Measurements from ENCODE around the gene TPRG1L. TPM values are rescaled to one million over a fixed set of nuclear protein-coding genes. Genes with fewer than 3 reads are reported as not detected.

TPRG1L gene
- 10 to 100 TPM; 42.6 to 60.3 (median 52.5) TPM for total RNA-seq

DNA sequence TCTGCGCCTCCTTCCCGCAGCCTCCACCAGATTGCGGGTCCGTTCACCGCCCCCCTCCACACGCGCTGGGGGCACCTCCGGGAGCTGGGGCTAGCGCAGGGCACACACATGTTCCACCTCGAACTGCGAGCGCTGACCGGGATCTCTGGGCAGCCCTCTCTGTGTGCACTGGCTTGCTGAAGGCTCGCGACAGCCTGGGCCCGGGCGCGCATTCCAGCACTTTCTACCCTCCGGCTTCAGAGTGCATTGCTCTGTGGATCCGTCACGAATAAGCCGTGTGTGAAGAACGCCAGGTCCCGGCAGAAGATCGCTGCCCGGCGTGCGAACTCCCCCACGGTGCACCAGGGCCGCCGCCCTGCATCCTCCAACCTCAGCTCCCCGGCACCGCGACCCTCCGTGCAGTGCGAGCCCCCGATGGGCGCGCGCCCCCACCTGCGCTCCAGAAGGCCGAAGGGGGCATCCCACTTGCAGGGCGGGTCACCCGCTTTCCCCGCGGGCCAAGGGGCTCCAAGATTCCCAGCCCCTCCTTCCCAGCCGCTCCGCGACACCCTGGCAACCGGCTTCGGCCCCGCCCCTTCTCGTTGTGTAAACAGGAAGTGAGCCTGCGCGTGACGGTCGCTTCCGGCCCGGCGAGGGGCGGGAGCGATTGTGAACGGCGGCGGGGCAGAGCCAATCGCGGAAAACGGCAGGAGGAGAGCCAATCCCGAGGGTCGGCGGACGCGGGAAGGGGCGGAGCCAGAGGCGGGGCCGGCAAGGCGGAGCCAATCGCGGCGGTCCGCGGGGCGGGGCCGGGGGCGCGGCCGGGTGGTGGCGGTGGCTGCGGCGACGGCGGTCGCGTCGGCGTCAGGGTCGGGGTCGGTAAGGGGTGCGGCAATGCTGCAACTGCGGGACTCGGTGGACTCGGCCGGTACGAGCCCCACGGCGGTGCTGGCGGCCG lies at the start of gene TPRG1L:
Gene TPRG1L, plus strand, starts transcription at position 816 of the 937 bp plus-strand sequence. Its CDS starts 58 bp downstream, at position 874.
- TF ChIP-seq, protein P1, sequence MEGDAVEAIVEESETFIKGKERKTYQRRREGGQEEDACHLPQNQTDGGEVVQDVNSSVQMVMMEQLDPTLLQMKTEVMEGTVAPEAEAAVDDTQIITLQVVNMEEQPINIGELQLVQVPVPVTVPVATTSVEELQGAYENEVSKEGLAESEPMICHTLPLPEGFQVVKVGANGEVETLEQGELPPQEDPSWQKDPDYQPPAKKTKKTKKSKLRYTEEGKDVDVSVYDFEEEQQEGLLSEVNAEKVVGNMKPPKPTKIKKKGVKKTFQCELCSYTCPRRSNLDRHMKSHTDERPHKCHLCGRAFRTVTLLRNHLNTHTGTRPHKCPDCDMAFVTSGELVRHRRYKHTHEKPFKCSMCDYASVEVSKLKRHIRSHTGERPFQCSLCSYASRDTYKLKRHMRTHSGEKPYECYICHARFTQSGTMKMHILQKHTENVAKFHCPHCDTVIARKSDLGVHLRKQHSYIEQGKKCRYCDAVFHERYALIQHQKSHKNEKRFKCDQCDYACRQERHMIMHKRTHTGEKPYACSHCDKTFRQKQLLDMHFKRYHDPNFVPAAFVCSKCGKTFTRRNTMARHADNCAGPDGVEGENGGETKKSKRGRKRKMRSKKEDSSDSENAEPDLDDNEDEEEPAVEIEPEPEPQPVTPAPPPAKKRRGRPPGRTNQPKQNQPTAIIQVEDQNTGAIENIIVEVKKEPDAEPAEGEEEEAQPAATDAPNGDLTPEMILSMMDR (IDR thresholded peaks at IDR 0.05; ENCODE audit: low read depth): no peak

DNA sequence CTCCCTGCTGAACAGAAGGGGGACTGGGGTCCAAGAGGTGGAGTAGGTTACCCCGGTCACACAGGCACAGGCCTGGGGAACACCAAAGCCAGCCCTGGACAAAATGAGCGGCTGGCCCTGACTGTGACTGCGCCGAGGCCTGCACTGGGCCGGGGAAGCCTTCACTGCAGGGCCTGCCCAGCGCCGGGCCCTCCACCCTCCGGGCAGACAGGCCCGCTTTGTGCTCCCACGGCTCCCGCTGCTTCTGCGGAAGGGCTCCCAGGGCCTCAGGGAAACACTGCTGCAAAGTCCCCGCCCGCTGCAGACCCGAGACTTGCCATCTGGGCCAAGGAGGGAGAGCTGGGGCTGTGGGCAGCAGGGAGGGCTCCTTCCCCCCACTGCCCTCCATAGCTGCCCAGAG lies 48.8 kb upstream of the TPRG1L start:
- TF ChIP-seq, protein P1 (IDR thresholded peaks at IDR 0.05; ENCODE audit: low read depth): no peak

DNA sequence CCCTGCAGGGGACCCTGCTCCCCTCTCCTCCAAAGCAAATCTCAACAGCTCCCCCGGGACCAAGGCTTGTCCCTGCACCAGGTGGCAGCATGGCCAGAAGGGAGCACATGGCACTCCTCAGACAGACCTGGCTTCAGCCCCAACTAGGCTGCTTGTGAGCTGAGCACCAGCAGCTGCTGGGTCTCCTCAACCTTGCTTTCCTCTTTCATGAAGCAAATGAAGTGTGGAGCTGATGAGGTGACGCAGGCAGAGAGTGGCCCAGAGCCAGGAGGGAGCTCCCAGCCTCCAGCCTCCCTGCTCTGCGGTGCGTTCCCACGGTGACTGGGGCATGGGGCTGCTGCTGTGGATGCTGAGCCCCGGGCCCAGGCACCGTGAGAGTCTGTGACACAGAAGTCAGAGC lies 47.5 kb upstream of the TPRG1L start:
- TF ChIP-seq, protein P1 (IDR thresholded peaks at IDR 0.05; ENCODE audit: low read depth): no peak

DNA sequence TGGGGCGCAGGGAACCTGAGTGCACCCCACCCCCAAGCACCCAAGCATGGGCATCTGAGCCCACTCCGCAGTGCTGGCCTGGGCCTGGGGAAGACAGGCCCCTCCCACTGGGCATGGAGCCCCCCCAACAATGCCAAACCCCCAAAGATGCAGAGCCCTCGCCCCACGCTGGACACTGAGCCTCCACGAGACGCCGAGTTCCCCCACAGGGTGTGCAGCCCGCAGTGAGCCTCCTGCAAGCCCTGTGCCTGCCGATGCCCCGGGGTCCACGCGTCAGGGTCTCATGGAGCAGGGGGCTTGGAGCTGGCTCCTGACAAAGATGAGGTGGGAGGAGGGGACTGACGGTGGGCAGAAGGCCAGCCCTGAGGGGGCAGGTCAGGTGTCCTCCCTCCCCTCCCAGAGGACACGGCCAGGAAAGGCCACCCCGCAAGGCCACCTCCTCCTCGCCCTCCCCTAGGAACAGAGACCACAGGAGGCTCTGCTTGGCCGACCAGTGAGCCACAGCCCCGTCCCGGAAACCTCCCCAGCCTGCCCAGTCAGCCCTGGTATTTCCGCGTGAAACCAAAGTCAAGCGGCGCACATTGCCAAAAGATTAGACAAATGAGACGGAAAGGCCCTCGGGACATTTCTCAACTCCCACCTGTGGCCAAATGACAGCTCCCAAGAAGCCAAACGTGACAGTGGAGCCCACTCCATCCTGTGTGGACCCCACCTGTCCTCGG lies 46.9 kb upstream of the TPRG1L start:
- TF ChIP-seq, protein P1 (IDR thresholded peaks at IDR 0.05; ENCODE audit: low read depth): no peak

DNA sequence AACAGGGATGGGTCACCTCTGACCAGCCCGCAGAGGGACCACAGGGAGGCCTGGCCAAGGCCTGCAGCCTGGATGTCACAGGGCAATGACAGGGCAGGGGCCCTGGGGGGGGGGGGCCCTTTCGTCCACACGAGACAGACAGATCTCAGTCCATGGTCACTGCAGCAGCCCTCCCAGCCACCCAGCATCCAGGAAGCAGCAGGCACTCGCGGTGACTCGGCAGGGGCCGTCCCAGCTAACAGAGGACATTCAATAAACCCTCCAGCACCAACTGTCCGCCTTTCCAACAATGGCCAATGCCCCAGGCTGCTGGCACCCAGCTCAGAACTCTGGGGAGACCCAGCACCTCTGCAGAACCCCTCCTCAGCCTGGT lies 46.4 kb upstream of the TPRG1L start:
- TF ChIP-seq, protein P1 (IDR thresholded peaks at IDR 0.05; ENCODE audit: low read depth): no peak

DNA sequence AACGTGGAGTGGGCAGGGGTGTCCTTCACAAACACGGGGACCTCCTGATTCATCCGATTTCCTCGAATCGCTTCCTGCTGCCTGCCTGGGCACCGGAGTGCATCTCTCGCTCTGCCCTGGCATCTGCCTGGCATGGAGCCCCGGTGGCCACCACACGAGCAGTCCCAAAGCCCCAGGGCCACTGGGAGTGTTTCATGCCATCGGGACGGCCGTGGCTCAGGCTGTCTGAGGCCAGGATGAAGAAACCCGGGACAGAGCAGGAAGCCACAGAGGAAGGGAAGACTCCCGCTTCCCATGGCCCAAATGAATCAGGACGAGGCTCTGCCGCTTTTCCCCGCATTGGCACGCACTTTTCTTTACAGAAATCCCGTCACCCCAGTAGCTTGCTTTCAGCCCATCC lies 45.9 kb upstream of the TPRG1L start:
- TF ChIP-seq, protein P1 (IDR thresholded peaks at IDR 0.05; ENCODE audit: low read depth): no peak

DNA sequence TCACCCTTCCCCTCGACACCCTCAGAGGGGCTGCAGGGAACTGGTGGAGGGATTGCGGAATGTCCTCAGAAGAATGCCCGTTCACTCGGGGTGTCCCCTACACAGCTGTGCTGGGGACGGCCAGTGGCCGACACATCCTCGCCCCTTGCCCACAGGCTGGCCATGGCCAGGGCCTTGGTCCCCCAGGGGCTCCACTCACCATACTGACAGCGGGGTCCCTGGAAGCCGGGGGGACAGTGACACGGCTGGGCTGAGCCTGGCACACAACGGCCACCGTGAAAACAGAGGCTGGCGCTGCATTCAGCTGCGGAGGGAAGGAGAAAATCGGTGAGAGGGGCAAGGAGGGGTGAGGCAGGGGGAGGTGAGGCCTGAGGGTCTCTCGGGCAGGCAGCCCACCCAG lies 45.2 kb upstream of the TPRG1L start:
- TF ChIP-seq, protein P1 (IDR thresholded peaks at IDR 0.05; ENCODE audit: low read depth): no peak

Data from subcutaneous adipose tissue (tissue), 4 donors.